ENCODE data around the gene RAB11A. TPM values are rescaled to one million over a fixed set of nuclear protein-coding genes. Genes with fewer than 3 reads are reported as not detected.

RAB11A gene
- total RNA-seq, 1 experiment from 2014 or later: 232 TPM

- intact Hi-C loops (cut with micrococcal nuclease; ENCODE audit: unreplicated experiment): no loop called here
- no peak overlapping the region for H3K4me3 ChIP-seq (ENCODE audit: low read depth, low read length)
- Mint-ChIP-seq H3K27ac (ENCODE audit: unreplicated experiment) (no peak overlapping the region), H3K4me3 (ENCODE audit: unreplicated experiment) (no peak overlapping the region), H3K27me3 (ENCODE audit: insufficient read depth, unreplicated experiment) (no peaks in the 10 kb centered on the region), H3K36me3 (ENCODE audit: insufficient read depth, unreplicated experiment) (peaks cover 65% of the 10 kb centered on the region), H3K4me1 (ENCODE audit: low read depth, unreplicated experiment) (peaks cover 20% of the 10 kb centered on the region), H3K9me3 (ENCODE audit: unreplicated experiment) (no peaks in the 10 kb centered on the region)
- no peaks in the 10 kb centered on the region for H3K36me3 ChIP-seq (ENCODE audit: control insufficient read depth, insufficient read depth, low read length)
- POLR2A ChIA-PET: no interaction called here
- H3K27me3 ChIP-seq (replicated peaks; ENCODE audit: control insufficient read depth, insufficient read depth, low read length): no peaks in the 10 kb centered on the region
- peaks cover 8% of the 10 kb centered on the region; the same call in 1 of the 2 replicates for H3K4me1 ChIP-seq
- TF ChIP-seq CTCF (IDR thresholded peaks at IDR 0.05; ENCODE audit: insufficient read depth in 1 of 2, low read depth in 1 of 2, low read length in 1 of 2, severe bottlenecking in 1 of 2, unreplicated experiment in 1 of 2): no peak
- CTCF ChIA-PET: no interaction called here
- no peak for DNase-seq
- H3K9me3 ChIP-seq: no peaks in the 10 kb centered on the region
- BruUV-seq (replicated peaks): no TSS peak
Observed at GRCh38 chr15:65887565-65887964, 18.3 kb downstream of the RAB11A start.

- H3K36me3 Mint-ChIP-seq (ENCODE audit: insufficient read depth, unreplicated experiment): peaks cover 52% of the 10 kb centered on the region
- H3K27ac Mint-ChIP-seq (ENCODE audit: unreplicated experiment): no peak overlapping the region
- peaks cover 14% of the 10 kb centered on the region for H3K4me1 Mint-ChIP-seq (ENCODE audit: low read depth, unreplicated experiment)
- intact Hi-C loops (cut with micrococcal nuclease; ENCODE audit: unreplicated experiment): no loop called here
- Histone ChIP-seq H3K9me3 (no peaks in the 10 kb centered on the region), H3K4me1 (peaks cover 6% of the 10 kb centered on the region; the same call in 1 of the 2 replicates), H3K36me3 (ENCODE audit: control insufficient read depth, insufficient read depth, low read length) (no peaks in the 10 kb centered on the region), H3K4me3 (ENCODE audit: low read depth, low read length) (no peak overlapping the region), H3K27me3 (replicated peaks; ENCODE audit: control insufficient read depth, insufficient read depth, low read length) (no peaks in the 10 kb centered on the region)
- no peak overlapping the region for H3K4me3 Mint-ChIP-seq (ENCODE audit: unreplicated experiment)
- DNase-seq: no peak
- ChIA-PET POLR2A (no interaction called here), CTCF (interaction anchor here (0.6 kb wide), 1 partner anchor 198 kb away, joined by 8 read pairs; no protein-coding TSS in a partner anchor)
- H3K9me3 Mint-ChIP-seq (ENCODE audit: unreplicated experiment): no peaks in the 10 kb centered on the region
- BruUV-seq (replicated peaks): TSS peak; percentile 13
- no peaks in the 10 kb centered on the region for H3K27me3 Mint-ChIP-seq (ENCODE audit: insufficient read depth, unreplicated experiment)
- no peak for TF ChIP-seq CTCF (IDR thresholded peaks at IDR 0.05; ENCODE audit: insufficient read depth in 1 of 2, low read depth in 1 of 2, low read length in 1 of 2, severe bottlenecking in 1 of 2, unreplicated experiment in 1 of 2)
Observed at GRCh38 chr15:65888981-65889380, 19.7 kb downstream of the RAB11A start.

- no peak for TF ChIP-seq CTCF (IDR thresholded peaks at IDR 0.05; ENCODE audit: insufficient read depth in 1 of 2, low read depth in 1 of 2, low read length in 1 of 2, severe bottlenecking in 1 of 2, unreplicated experiment in 1 of 2)
- Histone ChIP-seq H3K9me3 (no peaks in the 10 kb centered on the region), H3K4me3 (ENCODE audit: low read depth, low read length) (no peak overlapping the region), H3K4me1 (no peaks in the 10 kb centered on the region), H3K27me3 (replicated peaks; ENCODE audit: control insufficient read depth, insufficient read depth, low read length) (no peaks in the 10 kb centered on the region), H3K36me3 (ENCODE audit: control insufficient read depth, insufficient read depth, low read length) (no peaks in the 10 kb centered on the region)
- Mint-ChIP-seq H3K4me1 (ENCODE audit: low read depth, unreplicated experiment) (no peaks in the 10 kb centered on the region), H3K4me3 (ENCODE audit: unreplicated experiment) (no peak overlapping the region), H3K27me3 (ENCODE audit: insufficient read depth, unreplicated experiment) (no peaks in the 10 kb centered on the region), H3K27ac (ENCODE audit: unreplicated experiment) (no peak overlapping the region), H3K36me3 (ENCODE audit: insufficient read depth, unreplicated experiment) (peaks cover 28% of the 10 kb centered on the region), H3K9me3 (ENCODE audit: unreplicated experiment) (no peaks in the 10 kb centered on the region)
- no peak for DNase-seq
- no TSS peak for BruUV-seq (replicated peaks)
- CTCF ChIA-PET: no interaction called here
- intact Hi-C loops (cut with micrococcal nuclease; ENCODE audit: unreplicated experiment): no loop called here
- POLR2A ChIA-PET: no interaction called here
Observed at GRCh38 chr15:65893060-65893459, 23.8 kb downstream of the RAB11A start.
